ENCODE results near the gene FHAD1. TPM values are rescaled to one million over a fixed set of nuclear protein-coding genes. Genes with fewer than 3 reads are reported as not detected.

FHAD1 gene
- total RNA-seq, 1 donor from 2014 or later, result not detected

DNA sequence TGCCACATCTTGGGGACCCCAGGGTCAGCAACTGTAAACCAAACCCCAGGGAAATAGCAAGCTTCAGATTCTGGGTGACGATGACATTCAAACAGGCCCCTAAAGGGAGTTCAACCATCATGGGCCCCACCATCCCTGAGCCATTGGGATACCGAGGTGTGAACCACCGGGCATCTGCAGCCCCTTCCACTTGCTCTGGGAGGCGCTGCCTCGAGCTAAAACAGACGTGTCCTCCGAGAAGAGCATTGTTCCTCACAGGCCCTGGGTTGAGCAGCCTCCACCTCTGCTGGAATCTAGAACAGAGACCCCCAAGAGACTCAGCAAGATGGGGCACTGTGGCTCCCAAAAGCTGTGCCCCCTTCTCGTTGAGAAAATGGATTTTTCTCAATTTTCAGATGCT is 143.6 kb downstream of the FHAD1 start:
- Histone ChIP-seq H3K4me1 (peaks cover 10% of the 10 kb centered on the region), H3K36me3 (no peaks in the 10 kb centered on the region), H3K4me3 (no peak overlapping the region), H3K27ac (no peak overlapping the region), H3K9me3 (no peaks in the 10 kb centered on the region), H3K27me3 (no peaks in the 10 kb centered on the region)
- intact Hi-C loops (cut with DNase I), result no loop called here
- DNase-seq (ENCODE audit: extremely low spot score in 2 of 2), result no peak
- TF ChIP-seq POLR2A (IDR thresholded peaks at IDR 0.05) (no peak), CTCF (IDR thresholded peaks at IDR 0.05) (no peak), POLR2AphosphoS5 (IDR thresholded peaks at IDR 0.05; ENCODE audit: insufficient read depth in 1 of 2, low read depth in 1 of 2) (no peak)

DNA sequence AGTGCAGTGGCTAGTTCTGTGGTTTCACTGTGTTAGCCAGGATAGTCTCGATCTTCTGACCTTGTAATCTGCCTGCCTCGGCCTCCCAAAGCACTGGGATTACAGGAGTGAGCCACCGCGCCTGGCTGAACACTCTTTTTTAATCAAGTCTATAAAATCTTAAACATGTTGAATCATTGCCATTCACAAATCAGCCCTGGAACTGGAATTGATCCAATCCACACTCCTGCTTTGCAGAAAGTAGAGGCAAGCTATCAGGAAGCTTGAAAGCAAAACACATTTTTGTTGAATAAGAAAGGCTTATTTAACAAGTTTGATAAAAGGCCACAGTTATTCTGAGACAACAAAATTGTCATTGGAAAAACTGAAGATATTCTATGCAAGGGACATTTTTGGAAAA is 144.3 kb downstream of the FHAD1 start:
- no peak for DNase-seq (ENCODE audit: extremely low spot score in 2 of 2)
- H3K4me3 ChIP-seq, result no peak overlapping the region
- TF ChIP-seq CTCF (IDR thresholded peaks at IDR 0.05) (no peak), POLR2A (IDR thresholded peaks at IDR 0.05) (no peak), POLR2AphosphoS5 (IDR thresholded peaks at IDR 0.05; ENCODE audit: insufficient read depth in 1 of 2, low read depth in 1 of 2) (no peak)
- H3K9me3 ChIP-seq, result no peaks in the 10 kb centered on the region
- H3K4me1 ChIP-seq, result peaks cover 4% of the 10 kb centered on the region
- H3K27me3 ChIP-seq, result no peaks in the 10 kb centered on the region
- intact Hi-C loops (cut with DNase I), result no loop called here
- H3K36me3 ChIP-seq, result no peaks in the 10 kb centered on the region
- no peak overlapping the region for H3K27ac ChIP-seq

GRCh38 chr1:15393475-15394257 is 146.6 kb downstream of the FHAD1 start:
- TF ChIP-seq POLR2A (IDR thresholded peaks at IDR 0.05) (no peak), POLR2AphosphoS5 (IDR thresholded peaks at IDR 0.05; ENCODE audit: insufficient read depth in 1 of 2, low read depth in 1 of 2) (no peak), CTCF (IDR thresholded peaks at IDR 0.05) (no peak)
- Histone ChIP-seq H3K36me3 (no peaks in the 10 kb centered on the region), H3K27ac (no peak overlapping the region), H3K4me3 (no peak overlapping the region), H3K4me1 (no peaks in the 10 kb centered on the region), H3K27me3 (no peaks in the 10 kb centered on the region), H3K9me3 (no peaks in the 10 kb centered on the region)
- no peak for DNase-seq (ENCODE audit: extremely low spot score in 2 of 2)
- intact Hi-C loops (cut with DNase I), result no loop called here

DNA sequence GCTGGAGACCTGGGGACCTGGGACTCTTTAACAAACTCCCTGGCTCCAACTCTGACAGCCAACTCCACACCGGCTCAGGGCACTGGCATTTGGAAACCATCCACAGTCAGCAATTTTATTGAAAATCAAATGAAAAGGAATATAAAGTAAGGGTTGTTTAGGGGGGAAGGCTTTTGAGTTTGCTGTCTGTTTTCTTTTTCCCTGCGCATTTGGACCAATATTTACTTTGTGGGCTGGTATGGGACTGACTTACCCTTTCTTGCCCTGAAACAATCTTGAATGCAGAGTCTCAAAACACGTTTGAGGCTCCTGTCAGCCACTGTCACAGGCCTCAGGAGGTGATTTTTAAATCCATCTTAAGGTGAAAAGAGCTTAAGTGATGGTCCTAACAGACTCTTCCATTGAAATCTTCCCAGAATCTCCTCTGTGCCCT is 147.3 kb downstream of the FHAD1 start:
- intact Hi-C loops (cut with DNase I), result no loop called here
- no peaks in the 10 kb centered on the region for H3K4me1 ChIP-seq
- no peaks in the 10 kb centered on the region for H3K27me3 ChIP-seq
- H3K36me3 ChIP-seq, result no peaks in the 10 kb centered on the region
- DNase-seq (ENCODE audit: extremely low spot score in 2 of 2), result no peak
- no peak overlapping the region for H3K4me3 ChIP-seq
- TF ChIP-seq CTCF (IDR thresholded peaks at IDR 0.05), result no peak
- H3K9me3 ChIP-seq, result no peaks in the 10 kb centered on the region
- H3K27ac ChIP-seq, result no peak overlapping the region

DNA sequence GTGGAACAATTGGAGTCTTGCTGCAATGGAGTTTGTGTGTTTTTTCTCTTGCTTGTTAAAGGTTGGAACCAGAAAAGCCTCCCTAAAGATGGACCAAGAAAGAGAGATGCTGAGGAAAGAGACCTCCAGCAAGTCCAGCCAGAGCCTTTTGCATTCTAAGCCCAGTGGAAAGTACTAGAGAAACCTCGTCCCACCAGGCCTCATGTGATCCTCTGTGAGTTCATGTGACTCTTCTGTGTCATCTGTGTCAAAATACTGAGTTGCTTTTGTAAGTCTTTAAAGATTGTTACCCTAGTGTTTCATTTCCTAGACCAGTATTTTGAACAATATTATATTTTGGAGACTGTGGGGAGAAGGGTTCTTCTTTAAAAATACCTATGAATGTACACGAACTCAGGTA is 150.2 kb downstream of the FHAD1 start:
- no peak for DNase-seq (ENCODE audit: extremely low spot score in 2 of 2)
- no peak overlapping the region for H3K4me3 ChIP-seq
- TF ChIP-seq CTCF (IDR thresholded peaks at IDR 0.05) (no peak), POLR2AphosphoS5 (IDR thresholded peaks at IDR 0.05; ENCODE audit: insufficient read depth in 1 of 2, low read depth in 1 of 2) (no peak), POLR2A (IDR thresholded peaks at IDR 0.05) (no peak)
- H3K27me3 ChIP-seq, result no peaks in the 10 kb centered on the region
- H3K27ac ChIP-seq, result no peak overlapping the region
- intact Hi-C loops (cut with DNase I), result no loop called here
- H3K4me1 ChIP-seq, result peaks cover 3% of the 10 kb centered on the region
- H3K9me3 ChIP-seq, result no peaks in the 10 kb centered on the region
- peaks cover 0 to 4% of the 10 kb centered on the region in 2 donors for H3K36me3 ChIP-seq
